Neural cell (in vitro differentiated cells): ENCODE data around the gene PTPRN2.

ENCODE experiments used
- CTCF ChIP-seq: fragments of 450-650 bp; IDR thresholded peaks from 2 replicates; pipeline ENCODE4 v1.5.1; 2014; ENCODE audit warnings: antibody characterized with exemption, mild to moderate bottlenecking, moderate library complexity; ENCODE audit not compliant: poor library complexity, severe bottlenecking
- EZH2 ChIP-seq: fragments of 200-600, 300-800 bp; shearing (Covaris generic), sonication (generic); IDR thresholded peaks from 2 replicates; pipeline ENCODE4 v1.6.1; 2014; ENCODE audit warnings: antibody characterized with exemption, low read length, borderline replicate concordance, mild to moderate bottlenecking; ENCODE audit not compliant: insufficient read depth, poor library complexity, severe bottlenecking
- SMC3 ChIP-seq: fragments of 450-650 bp; conservative IDR thresholded peaks from 2 replicates; pipeline ENCODE4 v1.6.1; 2014; ENCODE audit warnings: antibody characterized with exemption, mild to moderate bottlenecking, moderate library complexity; ENCODE audit not compliant: poor library complexity

GRCh38 chr7:158094671-158095226 is 492.9 kb downstream of the PTPRN2 start:
- TF ChIP-seq CTCF = no peak
- no peak for TF ChIP-seq EZH2
- no peak for TF ChIP-seq SMC3
